Activated B cell treated with CpG ODN at 0.5 μM for 24 hours (primary cell): Measurements from ENCODE around the gene PTCH1. TPM values are rescaled to one million over a fixed set of nuclear protein-coding genes. Genes with fewer than 3 reads are reported as not detected.

Experiments used
- ATAC-seq: fragments of 200-7000 bp; cut with Tn5 transposase; one replicate; pipeline ENCODE4 v1.10.0; 2021; ENCODE audit warnings: low read depth, mild to moderate bottlenecking, moderate library complexity
- CTCF ChIA-PET: fragments of 350-600 bp; sonication (Branson Sonifier 250); formaldehyde crosslinking; loops from one replicate; lab custom pipeline; 2021; ENCODE audit warnings: antibody characterized with exemption; lab: Charles Lee
- POLR2A ChIA-PET: fragments of 350-600 bp; sonication (Branson Sonifier 250); formaldehyde crosslinking; loops from one replicate; lab custom pipeline; 2021; ENCODE audit warnings: antibody characterized with exemption; lab: Charles Lee
- DNase-seq: peaks from one replicate; pipeline ENCODE4 v3.0.0; 2022
- H3K27ac Mint-ChIP-seq: one replicate; pipeline ENCODE4 v1.8.0; 2020; ENCODE audit warnings: mixed read lengths
- H3K27me3 Mint-ChIP-seq: one replicate; pipeline ENCODE4 v1.8.0; 2021; ENCODE audit warnings: mixed read lengths
- H3K36me3 Mint-ChIP-seq: one replicate; pipeline ENCODE4 v1.8.0; 2021; ENCODE audit warnings: low read depth, mixed read lengths
- H3K4me1 Mint-ChIP-seq: one replicate; pipeline ENCODE4 v1.8.0; 2021; ENCODE audit warnings: mixed read lengths
- H3K4me3 Mint-ChIP-seq: one replicate; pipeline ENCODE4 v1.8.0; 2020; ENCODE audit warnings: mild to moderate bottlenecking, mixed read lengths
- H3K9me3 Mint-ChIP-seq: one replicate; pipeline ENCODE4 v1.8.0; 2020; ENCODE audit warnings: mixed read lengths
- intact Hi-C: fragments of 100-400 bp; cut with micrococcal nuclease; formaldehyde crosslinking; loops from one replicate; pipeline ENCODE4 v1.15.1; 2024
- total RNA-seq: library from RNA; stranded (reverse); gene quantifications from 2 replicates; pipeline ENCODE4 v1.2.3, GENCODE V29; 2022
- TF ChIP-seq, protein P1 (sequence below): fragments of 200-600 bp; IDR thresholded peaks from one replicate; pipeline ENCODE4 v1.8.0; 2022; ENCODE audit warnings: antibody characterized with exemption, mild to moderate bottlenecking

The PTCH1 gene
- total RNA-seq, 1 donor from 2014 or later = 8.6 TPM

DNA sequence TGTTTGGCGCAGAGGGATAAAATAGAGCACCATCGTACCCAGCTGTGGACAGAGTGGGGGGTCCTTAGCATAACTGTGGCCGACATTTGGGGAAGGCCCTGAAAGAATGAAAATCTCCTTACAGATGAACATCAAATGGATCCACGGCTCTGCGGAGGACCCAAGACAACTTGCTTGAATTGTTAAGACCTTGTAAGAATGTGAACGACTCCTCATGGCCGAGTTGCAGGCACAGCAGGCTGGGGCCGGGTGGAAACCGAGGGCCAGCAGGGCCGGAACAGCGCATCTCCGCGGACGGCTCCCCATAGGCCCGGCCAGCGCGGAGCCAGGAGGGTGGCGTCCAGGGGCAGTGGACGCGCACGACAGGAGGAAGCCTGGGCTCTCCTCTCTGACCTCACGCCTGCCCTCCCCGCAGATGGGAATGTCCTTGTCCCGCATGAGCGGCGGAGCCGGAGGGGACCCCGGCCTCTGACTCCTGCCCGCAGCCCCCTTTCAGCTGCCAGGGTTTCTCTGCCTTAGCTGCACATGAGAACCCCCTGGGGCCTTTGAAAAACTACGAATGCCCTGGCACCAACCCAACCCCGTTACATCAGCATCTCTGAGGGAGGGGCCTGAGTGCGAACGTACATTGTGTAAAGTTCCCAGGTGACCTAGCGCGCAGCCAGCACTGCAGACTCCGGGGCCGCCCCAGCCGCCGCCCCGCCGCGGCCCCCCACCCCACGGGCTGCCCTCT is 36.2 kb upstream of the PTCH1 start:
- Mint-ChIP-seq H3K4me3 (no peak overlapping the region), H3K4me1 (no peaks in the 10 kb centered on the region), H3K27ac (no peak overlapping the region), H3K36me3 (no peaks in the 10 kb centered on the region), H3K27me3 (peaks cover 49% of the 10 kb centered on the region), H3K9me3 (no peaks in the 10 kb centered on the region)
- TF ChIP-seq, protein P1, sequence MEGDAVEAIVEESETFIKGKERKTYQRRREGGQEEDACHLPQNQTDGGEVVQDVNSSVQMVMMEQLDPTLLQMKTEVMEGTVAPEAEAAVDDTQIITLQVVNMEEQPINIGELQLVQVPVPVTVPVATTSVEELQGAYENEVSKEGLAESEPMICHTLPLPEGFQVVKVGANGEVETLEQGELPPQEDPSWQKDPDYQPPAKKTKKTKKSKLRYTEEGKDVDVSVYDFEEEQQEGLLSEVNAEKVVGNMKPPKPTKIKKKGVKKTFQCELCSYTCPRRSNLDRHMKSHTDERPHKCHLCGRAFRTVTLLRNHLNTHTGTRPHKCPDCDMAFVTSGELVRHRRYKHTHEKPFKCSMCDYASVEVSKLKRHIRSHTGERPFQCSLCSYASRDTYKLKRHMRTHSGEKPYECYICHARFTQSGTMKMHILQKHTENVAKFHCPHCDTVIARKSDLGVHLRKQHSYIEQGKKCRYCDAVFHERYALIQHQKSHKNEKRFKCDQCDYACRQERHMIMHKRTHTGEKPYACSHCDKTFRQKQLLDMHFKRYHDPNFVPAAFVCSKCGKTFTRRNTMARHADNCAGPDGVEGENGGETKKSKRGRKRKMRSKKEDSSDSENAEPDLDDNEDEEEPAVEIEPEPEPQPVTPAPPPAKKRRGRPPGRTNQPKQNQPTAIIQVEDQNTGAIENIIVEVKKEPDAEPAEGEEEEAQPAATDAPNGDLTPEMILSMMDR = no peak
- no peak for ATAC-seq
- ChIA-PET CTCF (no interaction called here), POLR2A (no interaction called here)
- no peak for DNase-seq
- intact Hi-C loops = no loop called here

DNA sequence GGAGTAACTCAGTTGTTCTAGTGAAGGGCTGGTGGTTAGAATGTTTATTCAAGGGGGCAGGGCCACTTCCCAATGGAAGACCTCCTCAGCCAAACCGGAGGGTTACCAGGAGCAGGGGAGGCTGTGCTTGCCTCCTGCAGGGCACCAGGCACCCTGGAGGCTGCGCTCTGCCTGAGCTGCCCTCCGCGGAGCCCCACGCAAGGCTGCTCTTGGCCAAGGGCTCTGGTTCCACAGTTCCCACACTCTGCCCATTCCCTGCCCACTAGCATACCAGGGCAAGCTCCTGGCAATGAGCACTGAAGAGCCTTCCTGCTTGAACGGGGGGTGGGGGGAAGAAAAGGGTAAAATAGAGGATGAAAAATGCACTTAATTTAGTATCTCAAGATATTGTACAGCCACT is 35.5 kb upstream of the PTCH1 start:
- TF ChIP-seq, protein P1 = no peak
- H3K36me3 Mint-ChIP-seq = no peaks in the 10 kb centered on the region
- no peaks in the 10 kb centered on the region for H3K4me1 Mint-ChIP-seq
- H3K27me3 Mint-ChIP-seq = peaks cover 50% of the 10 kb centered on the region
- POLR2A ChIA-PET = no interaction called here
- CTCF ChIA-PET = no interaction called here
- no peak for DNase-seq
- intact Hi-C loops = no loop called here
- H3K9me3 Mint-ChIP-seq = no peaks in the 10 kb centered on the region
- ATAC-seq = no peak
- H3K4me3 Mint-ChIP-seq = no peak overlapping the region
- H3K27ac Mint-ChIP-seq = no peak overlapping the region

DNA sequence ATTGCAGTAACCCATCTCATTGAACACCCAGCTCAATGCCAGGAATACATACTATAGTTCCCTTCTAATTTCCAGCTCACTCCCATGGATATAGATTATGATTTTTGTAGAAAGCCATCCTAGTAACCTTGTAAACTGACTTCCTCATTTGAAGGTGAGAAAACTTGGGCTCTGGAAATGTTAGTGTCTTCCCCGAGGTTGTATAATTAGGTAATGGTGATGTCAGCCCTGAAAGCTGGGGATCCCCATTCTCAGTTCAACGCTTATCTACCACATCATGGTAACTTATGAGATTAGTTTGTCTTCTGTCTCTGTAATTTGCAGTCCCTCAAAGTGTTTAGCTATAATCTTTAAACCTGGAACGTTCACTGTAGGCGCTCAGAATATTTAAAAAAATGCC is 34.6 kb upstream of the PTCH1 start:
- POLR2A ChIA-PET = no interaction called here
- Mint-ChIP-seq H3K4me3 (no peak overlapping the region), H3K27ac (no peak overlapping the region), H3K9me3 (no peaks in the 10 kb centered on the region), H3K36me3 (no peaks in the 10 kb centered on the region), H3K4me1 (no peaks in the 10 kb centered on the region), H3K27me3 (peaks cover 49% of the 10 kb centered on the region)
- no peak for DNase-seq
- CTCF ChIA-PET = no interaction called here
- intact Hi-C loops = no loop called here
- no peak for ATAC-seq
- TF ChIP-seq, protein P1 = no peak

DNA sequence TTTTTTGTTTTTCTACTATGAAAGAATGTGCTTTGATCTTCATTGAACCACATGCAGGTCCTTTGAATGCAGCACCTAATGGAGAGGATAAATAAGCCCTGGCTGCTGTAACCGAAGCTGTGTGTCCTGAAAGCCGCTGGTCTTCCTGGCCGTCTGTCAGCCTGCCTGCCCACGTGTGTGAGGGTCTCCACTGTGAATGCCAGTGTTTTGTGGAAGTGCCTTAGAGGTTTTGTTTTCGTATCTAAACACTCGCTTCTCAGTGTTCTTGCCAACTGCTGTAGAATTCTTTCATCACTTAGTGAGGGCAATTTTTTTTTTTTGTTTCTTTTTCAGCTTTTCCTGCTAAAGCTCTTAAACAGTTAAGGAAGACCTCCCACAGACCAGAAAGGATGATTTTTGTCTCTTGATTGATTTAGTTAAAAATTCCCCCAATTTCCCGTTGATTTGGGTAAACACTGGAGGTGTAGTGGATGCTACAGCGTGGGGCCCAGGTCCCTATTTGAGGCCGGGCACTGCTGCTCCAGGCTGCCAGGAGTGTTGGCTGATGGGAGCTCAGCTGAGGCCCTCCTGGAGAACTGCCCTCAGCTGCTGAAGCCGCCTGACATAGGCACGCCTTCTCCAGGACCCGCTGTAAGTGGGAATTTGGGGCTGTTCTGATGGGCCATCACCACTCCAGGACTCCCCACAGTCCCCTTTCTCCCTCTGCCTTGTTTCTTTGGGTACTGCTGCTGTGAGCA is 29.2 kb upstream of the PTCH1 start:
- Mint-ChIP-seq H3K4me3 (no peak overlapping the region), H3K36me3 (no peaks in the 10 kb centered on the region), H3K9me3 (no peaks in the 10 kb centered on the region), H3K27ac (no peak overlapping the region), H3K27me3 (peaks cover 40% of the 10 kb centered on the region), H3K4me1 (no peaks in the 10 kb centered on the region)
- intact Hi-C loops = no loop called here
- ATAC-seq = no peak
- CTCF ChIA-PET = no interaction called here
- POLR2A ChIA-PET = no interaction called here
- TF ChIP-seq, protein P1 = no peak
- no peak for DNase-seq

DNA sequence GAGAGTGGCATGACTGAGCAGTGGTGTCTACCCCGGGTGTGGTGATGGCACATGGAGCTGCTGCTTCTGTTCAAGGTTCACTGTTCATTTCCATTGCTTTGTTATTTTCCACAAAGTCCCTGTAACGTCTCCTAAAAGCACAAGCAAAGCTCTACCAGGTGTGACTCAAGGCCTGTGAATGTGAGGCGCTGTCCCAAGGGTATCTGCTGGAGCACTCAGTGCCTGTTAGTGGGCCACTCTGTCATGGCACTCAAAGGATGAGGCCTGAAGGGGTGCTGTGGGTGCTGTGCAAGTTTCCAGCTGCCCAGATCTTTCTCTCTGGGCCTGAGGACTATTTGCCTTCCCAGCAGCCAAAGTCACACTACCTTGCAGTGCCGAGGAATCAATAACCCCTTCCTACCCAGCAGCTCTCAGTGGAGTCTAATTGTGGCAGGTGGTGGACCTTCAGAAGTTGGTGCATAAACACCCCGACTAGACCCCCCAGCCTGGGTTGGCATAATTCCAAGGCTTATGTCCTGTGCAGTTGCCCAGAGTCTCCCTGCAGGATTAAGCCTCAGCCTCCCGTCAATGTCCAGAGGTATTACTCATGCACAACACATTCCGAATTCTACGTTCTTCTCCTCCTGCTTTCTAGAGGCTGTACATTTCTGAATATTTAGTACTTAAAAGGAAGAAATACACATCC is 17.4 kb upstream of the PTCH1 start:
- ChIA-PET POLR2A (no interaction called here), CTCF (no interaction called here)
- Mint-ChIP-seq H3K9me3 (no peaks in the 10 kb centered on the region), H3K27ac (no peak overlapping the region), H3K36me3 (no peaks in the 10 kb centered on the region), H3K4me3 (no peak overlapping the region), H3K4me1 (no peaks in the 10 kb centered on the region), H3K27me3 (peaks cover 25% of the 10 kb centered on the region)
- intact Hi-C loops = no loop called here
- no peak for ATAC-seq
- TF ChIP-seq, protein P1 = no peak
- no peak for DNase-seq
